GM12892 (cell line): ENCODE data around the gene NOX4.
"Not testable (repeated sequence)": the region's sequence is repeated elsewhere in the genome, so short reads cannot be mapped to it uniquely, and the experiment has no call there.

Experiments used
- DNase-seq: peaks from one replicate; pipeline ENCODE4 v3.0.0; 2011; ENCODE audit not compliant: insufficient read length
- FAIRE-seq: peaks from 2 replicates; lab custom pipeline; 2011; peaks lifted over from hg19 to GRCh38; lab: Jason Lieb, UNC
- POLR2A ChIP-seq: IDR thresholded peaks from 2 replicates; pipeline ENCODE4 v1.6.1; 2011; ENCODE audit warnings: low read depth, low read length, control low read depth
- POLR2AphosphoS5 ChIP-seq: IDR thresholded peaks from 2 replicates; pipeline ENCODE4 v1.6.1; 2011; ENCODE audit warnings: low read depth, low read length, control low read depth
- TAF1 ChIP-seq: IDR thresholded peaks from 2 replicates; pipeline ENCODE4 v1.6.1; 2011; ENCODE audit warnings: low read depth, mild to moderate bottlenecking, control low read depth, low read length, borderline replicate concordance

Gene NOX4

GRCh38 chr11:89361734-89362133 lies 129.4 kb downstream of the NOX4 start:
- FAIRE-seq (no peak), DNase-seq (no peak)

GRCh38 chr11:89359208-89359607 lies 132.0 kb downstream of the NOX4 start:
- DNase-seq, FAIRE-seq: not testable (repeated sequence)

More at GRCh38 chr11:89361734-89362133, 129.4 kb downstream of the NOX4 start:
- TF ChIP-seq POLR2A (no peak), POLR2AphosphoS5 (no peak), TAF1 (no peak)

- FAIRE-seq, result peak; percentile 36
- no peak for TF ChIP-seq POLR2A
- no peak for TF ChIP-seq TAF1
- no peak for TF ChIP-seq POLR2AphosphoS5
- DNase-seq, result no peak
Observed at GRCh38 chr11:89358761-89359160, 132.4 kb downstream of the NOX4 start.

- no peak for DNase-seq
- no peak for FAIRE-seq
- TF ChIP-seq POLR2A, result no peak
- no peak for TF ChIP-seq POLR2AphosphoS5
- TF ChIP-seq TAF1, result no peak
Observed at GRCh38 chr11:89355646-89356045, 135.5 kb downstream of the NOX4 start.

- DNase-seq, result not testable (repeated sequence)
- FAIRE-seq, result peak; percentile 72
Observed at GRCh38 chr11:89354513-89354912, 136.7 kb downstream of the NOX4 start.

- no peak for FAIRE-seq
Observed at GRCh38 chr11:89347071-89347470, 144.1 kb downstream of the NOX4 start.

GRCh38 chr11:89346601-89347000 lies 144.6 kb downstream of the NOX4 start:
- no peak for TF ChIP-seq TAF1
- no peak for TF ChIP-seq POLR2AphosphoS5
- no peak for TF ChIP-seq POLR2A

More at GRCh38 chr11:89347071-89347470, 144.1 kb downstream of the NOX4 start:
- no peak for DNase-seq
- TF ChIP-seq POLR2A (no peak), POLR2AphosphoS5 (no peak), TAF1 (no peak)

GRCh38 chr11:89342880-89343572 lies 148.1 kb downstream of the NOX4 start:
- DNase-seq, FAIRE-seq: not testable (repeated sequence)

More at GRCh38 chr11:89346601-89347000, 144.6 kb downstream of the NOX4 start:
- FAIRE-seq, result no peak
- no peak for DNase-seq

GRCh38 chr11:89340450-89340849 lies 150.7 kb downstream of the NOX4 start:
- not testable (repeated sequence) for DNase-seq, FAIRE-seq

GRCh38 chr11:89338073-89338472 lies 153.1 kb downstream of the NOX4 start:
- not testable (repeated sequence) for FAIRE-seq, DNase-seq

- FAIRE-seq, result peak; percentile 53
- DNase-seq, result not testable (repeated sequence)
Observed at GRCh38 chr11:89337100-89337650, 154.0 kb downstream of the NOX4 start.

- DNase-seq, result not testable (repeated sequence)
- peak; percentile 33 for FAIRE-seq
Observed at GRCh38 chr11:89333704-89334103, 157.5 kb downstream of the NOX4 start.

GRCh38 chr11:89331940-89332339 lies 159.2 kb downstream of the NOX4 start:
- FAIRE-seq, result not testable (repeated sequence)

GRCh38 chr11:89327885-89328284 lies 163.3 kb downstream of the NOX4 start:
- DNase-seq (no peak), FAIRE-seq (no peak)
- TF ChIP-seq POLR2AphosphoS5 (no peak), POLR2A (no peak), TAF1 (no peak)

More at GRCh38 chr11:89331940-89332339, 159.2 kb downstream of the NOX4 start:
- not testable (repeated sequence) for DNase-seq
